Nephron progenitor cell (in vitro differentiated cells): ENCODE results near the gene PDE2A.
"Not testable (repeated sequence)": the region's sequence is repeated elsewhere in the genome, so short reads cannot be mapped to it uniquely, and the experiment has no call there.

Experiments used
- DNase-seq: peaks from one replicate; pipeline ENCODE4 v3.0.0; 2021
- H3K27ac Mint-ChIP-seq: 2 replicates; pipeline ENCODE4 v1.8.0; 2021; ENCODE audit warnings: mild to moderate bottlenecking, moderate library complexity, mixed read lengths
- H3K27me3 Mint-ChIP-seq: 2 replicates; pipeline ENCODE4 v1.8.0; 2021; ENCODE audit warnings: mild to moderate bottlenecking, low read depth, mixed read lengths; ENCODE audit not compliant: poor library complexity
- H3K36me3 Mint-ChIP-seq: 2 replicates; pipeline ENCODE4 v1.8.0; 2021; ENCODE audit warnings: low read depth, mixed read lengths
- H3K4me1 Mint-ChIP-seq: 2 replicates; pipeline ENCODE4 v1.8.0; 2021; ENCODE audit warnings: mixed read lengths
- H3K4me3 Mint-ChIP-seq: 2 replicates; pipeline ENCODE4 v1.8.0; 2021; ENCODE audit warnings: mild to moderate bottlenecking, moderate library complexity, mixed read lengths
- H3K9me3 Mint-ChIP-seq: 2 replicates; pipeline ENCODE4 v1.8.0; 2021; ENCODE audit warnings: mild to moderate bottlenecking, moderate library complexity, mixed read lengths
- TF ChIP-seq, protein P1 (sequence below): fragments of 200-600 bp; sonication (generic); IDR thresholded peaks from 2 replicates; pipeline ENCODE4 v1.5.0; 2021; ENCODE audit warnings: antibody characterized with exemption

PDE2A gene

DNA sequence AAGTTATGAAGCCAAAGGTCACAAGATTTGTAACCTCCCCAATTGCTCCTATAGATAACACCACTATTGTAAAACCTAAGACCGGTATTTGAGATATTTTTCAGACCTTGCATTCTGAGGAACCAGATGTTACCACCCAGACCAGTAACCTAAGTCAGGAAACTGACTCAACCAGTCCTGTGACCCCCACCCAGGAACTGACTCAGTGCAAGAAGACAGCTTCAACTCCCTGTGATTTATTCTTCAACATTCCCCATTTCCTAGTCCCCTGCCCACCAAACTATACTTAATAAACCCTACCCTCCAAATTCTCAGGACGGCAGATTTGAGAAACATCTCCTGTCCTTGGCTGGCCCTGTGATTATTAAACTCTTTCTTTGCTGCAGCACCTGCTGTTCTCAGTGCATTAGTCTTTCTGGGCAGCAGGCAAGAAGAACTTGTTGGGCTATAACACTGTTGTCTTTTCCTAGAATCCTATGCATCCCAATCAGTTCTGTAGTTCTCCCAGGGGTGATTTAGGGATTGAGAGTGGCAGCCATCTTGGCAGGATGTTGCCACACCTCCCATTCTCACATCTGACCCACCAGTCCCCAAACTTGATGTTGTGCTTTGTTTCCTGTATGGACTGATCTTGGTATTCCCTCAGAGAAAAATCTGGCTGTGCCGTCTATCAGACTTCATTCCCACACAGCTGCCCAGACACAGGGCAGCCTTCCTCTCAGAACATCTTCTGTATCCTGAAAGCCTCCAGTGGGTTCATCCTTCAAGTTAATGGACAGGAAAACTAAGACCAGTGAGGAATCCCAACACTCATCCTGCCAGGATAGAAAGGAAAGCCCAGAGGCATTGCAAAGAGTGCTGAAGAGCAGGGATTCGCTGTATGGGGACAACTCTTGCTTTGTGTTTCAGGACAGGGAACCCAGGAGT, 104.0 kb downstream of the PDE2A start:
- Mint-ChIP-seq H3K36me3 (no peaks in the 10 kb centered on the region), H3K27me3 (peaks cover 7% of the 10 kb centered on the region), H3K4me3 (no peak overlapping the region), H3K9me3 (peaks cover 4% of the 10 kb centered on the region), H3K27ac (no peak overlapping the region), H3K4me1 (peaks cover 38% of the 10 kb centered on the region)
- TF ChIP-seq, protein P1, sequence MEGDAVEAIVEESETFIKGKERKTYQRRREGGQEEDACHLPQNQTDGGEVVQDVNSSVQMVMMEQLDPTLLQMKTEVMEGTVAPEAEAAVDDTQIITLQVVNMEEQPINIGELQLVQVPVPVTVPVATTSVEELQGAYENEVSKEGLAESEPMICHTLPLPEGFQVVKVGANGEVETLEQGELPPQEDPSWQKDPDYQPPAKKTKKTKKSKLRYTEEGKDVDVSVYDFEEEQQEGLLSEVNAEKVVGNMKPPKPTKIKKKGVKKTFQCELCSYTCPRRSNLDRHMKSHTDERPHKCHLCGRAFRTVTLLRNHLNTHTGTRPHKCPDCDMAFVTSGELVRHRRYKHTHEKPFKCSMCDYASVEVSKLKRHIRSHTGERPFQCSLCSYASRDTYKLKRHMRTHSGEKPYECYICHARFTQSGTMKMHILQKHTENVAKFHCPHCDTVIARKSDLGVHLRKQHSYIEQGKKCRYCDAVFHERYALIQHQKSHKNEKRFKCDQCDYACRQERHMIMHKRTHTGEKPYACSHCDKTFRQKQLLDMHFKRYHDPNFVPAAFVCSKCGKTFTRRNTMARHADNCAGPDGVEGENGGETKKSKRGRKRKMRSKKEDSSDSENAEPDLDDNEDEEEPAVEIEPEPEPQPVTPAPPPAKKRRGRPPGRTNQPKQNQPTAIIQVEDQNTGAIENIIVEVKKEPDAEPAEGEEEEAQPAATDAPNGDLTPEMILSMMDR, result no peak
- DNase-seq, result no peak

DNA sequence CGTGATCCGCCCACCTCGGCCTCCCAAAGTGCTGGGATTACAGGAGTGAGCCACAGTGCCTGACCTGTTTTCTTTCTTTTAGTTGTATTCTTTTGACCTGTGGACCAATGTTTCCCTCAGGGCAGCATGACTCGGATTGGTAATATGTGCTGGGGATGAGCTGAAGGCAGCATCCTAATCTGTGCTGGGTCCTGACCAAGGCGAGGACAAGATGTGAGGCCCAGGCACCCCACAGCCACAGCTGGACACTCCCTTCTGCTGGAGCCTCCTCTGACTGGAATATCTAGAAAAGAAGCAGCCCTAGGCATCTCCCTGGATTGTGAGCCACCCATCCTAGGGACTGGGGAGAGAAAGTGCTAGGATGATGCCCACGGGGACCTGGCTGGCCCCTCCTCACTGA, 105.4 kb downstream of the PDE2A start:
- Mint-ChIP-seq H3K9me3 (peaks cover 4% of the 10 kb centered on the region), H3K27ac (no peak overlapping the region), H3K4me3 (no peak overlapping the region), H3K27me3 (peaks cover 3% of the 10 kb centered on the region), H3K36me3 (no peaks in the 10 kb centered on the region), H3K4me1 (peaks cover 24% of the 10 kb centered on the region)
- TF ChIP-seq, protein P1, result no peak
- no peak for DNase-seq

DNA sequence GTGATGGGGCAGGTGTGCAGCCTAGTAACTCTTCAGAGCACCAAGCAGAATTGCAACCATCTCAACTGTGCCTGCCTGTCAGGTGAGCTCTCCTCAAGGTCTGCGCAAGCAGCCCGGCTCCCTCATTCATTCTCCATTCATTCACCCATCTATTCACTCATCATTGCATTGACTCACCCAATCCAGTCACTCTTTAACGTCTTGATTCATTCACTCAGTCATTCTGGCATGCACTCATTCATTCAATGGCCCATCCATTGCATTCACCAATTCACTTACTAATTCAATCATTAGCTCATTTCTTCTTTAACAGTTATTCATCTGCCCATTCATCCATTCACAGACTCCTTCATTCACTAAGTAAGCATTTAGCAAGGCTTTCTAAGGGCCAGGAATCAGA, 111.8 kb downstream of the PDE2A start:
- H3K9me3 Mint-ChIP-seq, result peaks cover 4% of the 10 kb centered on the region
- H3K27me3 Mint-ChIP-seq, result peaks cover 4% of the 10 kb centered on the region
- H3K4me3 Mint-ChIP-seq, result no peak overlapping the region
- H3K27ac Mint-ChIP-seq, result no peak overlapping the region
- TF ChIP-seq, protein P1, result no peak
- H3K4me1 Mint-ChIP-seq, result no peaks in the 10 kb centered on the region
- H3K36me3 Mint-ChIP-seq, result no peaks in the 10 kb centered on the region
- no peak for DNase-seq

GRCh38 chr11:72561856-72562255, 112.4 kb downstream of the PDE2A start:
- no peaks in the 10 kb centered on the region for H3K36me3 Mint-ChIP-seq
- TF ChIP-seq, protein P1, result no peak
- peaks cover 4% of the 10 kb centered on the region for H3K9me3 Mint-ChIP-seq

DNA sequence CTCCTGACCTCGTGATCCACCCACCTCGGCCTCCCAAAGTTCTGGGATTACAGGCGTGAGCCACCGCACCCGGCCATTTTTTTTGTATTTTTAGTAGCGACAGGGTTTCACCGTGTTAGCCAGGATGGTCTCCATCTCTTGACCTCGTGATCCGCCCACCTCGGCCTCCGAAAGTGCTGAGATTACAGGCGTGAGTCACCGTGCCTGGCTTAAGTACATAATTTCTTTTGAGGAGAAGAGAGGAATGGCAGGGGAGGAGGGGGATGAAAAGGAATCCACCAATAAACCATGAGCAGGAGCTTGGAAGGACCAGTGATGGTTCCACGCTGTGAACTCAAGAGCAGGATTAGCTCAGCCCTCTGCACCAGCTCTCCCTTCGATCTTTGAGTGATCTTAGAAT, 113.4 kb downstream of the PDE2A start:
- H3K27ac Mint-ChIP-seq, DNase-seq, H3K36me3 Mint-ChIP-seq, H3K9me3 Mint-ChIP-seq, H3K4me3 Mint-ChIP-seq: not testable (repeated sequence)
- peaks cover 14% of the 10 kb centered on the region for H3K4me1 Mint-ChIP-seq
- H3K27me3 Mint-ChIP-seq, result peaks cover 13% of the 10 kb centered on the region

More at GRCh38 chr11:72561856-72562255, 112.4 kb downstream of the PDE2A start:
- Mint-ChIP-seq H3K4me1 (peaks cover 4% of the 10 kb centered on the region), H3K4me3 (no peak overlapping the region), H3K27ac (no peak overlapping the region), H3K27me3 (peaks cover 9% of the 10 kb centered on the region)
- DNase-seq, result no peak

DNA sequence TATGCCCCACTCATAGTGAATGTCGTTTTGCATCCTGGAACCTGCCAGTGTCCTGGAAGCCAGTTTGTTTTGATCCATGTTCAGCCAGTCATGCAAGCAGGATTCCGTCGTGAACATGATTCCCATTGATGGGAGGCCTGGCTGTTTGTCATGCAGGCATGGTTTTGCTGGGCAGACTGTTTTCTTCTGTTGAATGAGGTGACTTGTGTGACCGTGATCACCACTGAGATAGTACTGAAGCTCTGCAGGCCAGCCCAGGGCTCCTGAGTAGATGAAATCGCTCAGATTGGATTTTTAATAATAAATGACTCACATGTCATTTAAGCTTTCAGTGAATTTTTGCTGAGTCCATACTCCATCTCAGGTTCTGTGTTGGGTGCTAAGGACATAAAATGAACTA, 117.8 kb downstream of the PDE2A start:
- Mint-ChIP-seq H3K9me3 (peaks cover 5% of the 10 kb centered on the region), H3K27me3 (peaks cover 22% of the 10 kb centered on the region), H3K4me1 (peaks cover 26% of the 10 kb centered on the region), H3K4me3 (no peak overlapping the region), H3K27ac (no peak overlapping the region), H3K36me3 (no peaks in the 10 kb centered on the region)
- TF ChIP-seq, protein P1, result no peak
- no peak for DNase-seq

DNA sequence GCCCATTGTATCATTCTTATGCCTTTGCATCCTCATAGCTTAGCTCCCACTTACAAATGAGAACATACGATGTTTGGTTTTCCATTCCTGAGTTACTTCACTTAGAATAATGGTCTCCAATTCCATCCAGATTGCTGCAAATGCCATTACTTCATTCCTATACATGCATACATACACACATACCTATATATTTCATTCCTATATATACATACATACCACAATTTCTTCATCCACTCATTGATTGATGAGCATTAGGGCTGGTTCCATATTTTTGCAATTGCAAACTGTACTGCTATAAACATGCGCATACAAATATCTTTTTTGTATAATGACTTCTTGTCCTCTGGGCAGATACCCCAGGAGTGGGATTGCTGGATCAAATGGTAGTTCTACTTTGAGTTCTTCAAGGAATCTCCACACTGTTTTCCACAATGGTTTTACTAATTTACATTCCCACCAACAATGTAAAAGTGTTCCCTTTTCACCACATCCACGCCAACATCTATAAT, 119.2 kb downstream of the PDE2A start:
- H3K4me1 Mint-ChIP-seq, result peaks cover 26% of the 10 kb centered on the region
- H3K27ac Mint-ChIP-seq, H3K9me3 Mint-ChIP-seq, DNase-seq, H3K36me3 Mint-ChIP-seq, H3K4me3 Mint-ChIP-seq: not testable (repeated sequence)
- peaks cover 22% of the 10 kb centered on the region for H3K27me3 Mint-ChIP-seq
